ENCODE measurements around the gene SPOCK1.
"Not testable (repeated sequence)": the region's sequence is repeated elsewhere in the genome, so short reads cannot be mapped to it uniquely, and the experiment has no call there.

The SPOCK1 gene

DNA sequence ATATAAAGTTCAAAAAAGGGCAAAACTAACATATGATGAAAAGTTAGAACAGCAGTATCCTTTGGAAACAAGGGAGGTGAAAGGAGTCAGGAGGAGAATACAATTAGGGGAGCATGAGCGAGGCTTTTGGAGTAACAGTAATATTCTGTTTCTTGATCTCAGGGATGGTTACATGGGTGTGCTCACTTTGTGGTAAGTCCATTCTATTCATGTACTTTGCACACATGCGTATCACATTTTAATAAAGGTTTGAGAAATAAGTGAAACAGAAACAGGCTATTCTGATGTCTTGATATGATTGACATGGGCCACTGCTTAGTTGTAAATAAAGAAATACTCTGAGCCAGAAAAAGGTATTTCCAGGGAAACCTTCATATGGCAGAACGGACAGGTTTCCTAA is 208.8 kb downstream of the SPOCK1 start:
- no peak for DNase-seq

DNA sequence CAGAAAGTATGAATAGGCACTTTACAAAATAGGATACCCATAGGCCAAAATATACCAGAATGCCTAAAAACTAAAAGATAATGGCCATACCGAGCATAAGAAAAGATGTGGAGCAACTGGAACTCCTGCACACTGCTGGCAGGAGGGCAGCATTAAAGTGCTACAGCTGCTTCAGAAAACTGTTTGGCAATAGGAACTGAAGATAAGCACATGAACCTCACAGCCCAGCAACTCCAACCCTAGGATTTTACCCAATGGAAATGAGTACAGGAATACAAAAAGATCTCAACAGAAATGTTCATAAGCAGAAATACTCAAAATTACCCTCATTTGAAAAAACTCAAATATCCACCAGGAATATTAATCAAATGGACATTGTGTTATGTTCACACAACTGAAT is 209.3 kb downstream of the SPOCK1 start:
- DNase-seq: no peak

DNA sequence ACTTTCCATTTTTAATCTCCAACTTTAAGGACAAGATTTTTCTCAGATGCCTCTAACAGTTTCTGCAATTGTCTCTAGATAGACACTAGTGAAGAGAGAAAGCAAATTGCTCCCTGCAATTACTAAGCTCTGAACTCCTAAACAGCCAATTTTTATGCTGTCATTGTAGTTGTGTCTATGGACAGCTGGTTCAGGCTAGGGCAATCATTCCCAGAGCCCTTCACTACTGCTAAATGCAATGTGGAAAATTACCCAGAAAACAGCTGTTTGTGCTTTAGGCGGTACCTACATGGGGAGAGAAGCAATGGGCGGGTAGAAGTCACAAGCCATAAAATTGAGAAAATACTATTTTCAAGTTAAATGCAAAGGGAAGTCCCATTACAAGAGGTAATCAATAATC is 211.6 kb downstream of the SPOCK1 start:
- no peak for DNase-seq

DNA sequence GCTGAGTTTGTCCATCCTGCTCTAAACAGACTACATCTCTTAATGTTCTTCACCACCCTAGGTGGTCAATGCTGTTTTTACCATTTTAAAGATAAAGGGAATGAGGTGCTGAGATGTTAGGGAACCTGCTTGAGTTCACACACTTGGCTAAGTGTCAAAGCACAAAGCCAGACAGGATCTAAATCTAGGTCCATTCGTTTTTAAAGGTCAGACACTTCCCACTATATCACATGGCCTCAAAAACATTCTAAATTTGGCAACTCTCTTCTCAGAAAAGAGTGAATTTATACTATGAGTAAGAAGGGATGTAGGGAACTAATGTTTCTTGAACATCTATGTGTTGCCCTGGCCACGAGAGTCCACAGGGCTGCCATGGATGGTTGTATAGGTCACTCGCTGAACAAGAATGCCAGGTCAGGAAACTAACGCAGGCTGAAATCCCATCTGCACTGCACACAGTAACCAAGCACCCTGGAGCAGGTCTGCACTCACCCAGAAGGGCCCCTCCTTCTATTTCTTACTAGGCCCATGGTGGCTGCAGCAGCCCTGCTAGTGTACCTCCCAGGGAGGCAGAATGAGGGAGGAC is 213.0 kb downstream of the SPOCK1 start:
- DNase-seq: no peak

DNA sequence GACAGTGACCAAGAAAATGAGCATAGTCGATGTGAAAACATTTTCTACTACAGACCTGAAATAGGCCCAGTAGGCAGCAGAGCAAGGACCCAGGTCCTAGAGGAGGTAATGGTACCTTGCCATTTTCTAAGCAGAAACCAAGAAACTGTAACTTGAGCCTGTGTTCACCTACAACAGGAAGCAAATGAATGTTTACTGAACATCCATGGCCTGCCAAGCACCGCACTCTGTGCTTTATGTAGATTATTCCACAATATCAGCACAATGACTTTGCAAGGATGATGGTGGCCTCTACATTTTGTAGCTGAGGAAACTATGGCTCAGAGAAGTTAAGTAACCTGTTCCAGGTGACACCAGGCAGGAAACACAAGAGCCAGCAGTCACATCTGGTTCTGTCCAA is 215.3 kb downstream of the SPOCK1 start:
- no peak for DNase-seq

DNA sequence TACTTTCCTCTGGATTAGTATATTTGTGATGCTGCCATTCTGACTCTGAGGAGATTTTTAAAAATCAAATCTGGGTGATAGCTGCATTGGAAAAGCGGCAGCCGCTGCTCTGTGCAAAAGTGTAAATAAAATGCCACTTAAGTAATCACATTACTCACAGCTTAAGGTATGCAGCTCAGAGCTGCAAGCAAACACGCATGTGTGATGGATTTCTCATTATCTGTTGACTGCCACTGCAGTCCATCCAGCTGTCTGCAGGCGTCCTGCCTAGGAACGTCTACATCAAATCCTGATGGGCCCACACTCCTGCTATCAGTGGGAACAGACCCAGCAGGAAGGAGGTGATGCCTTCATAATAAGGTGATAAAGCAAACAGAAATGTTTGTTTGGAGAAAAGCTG is 216.9 kb downstream of the SPOCK1 start:
- DNase-seq: no peak

DNA sequence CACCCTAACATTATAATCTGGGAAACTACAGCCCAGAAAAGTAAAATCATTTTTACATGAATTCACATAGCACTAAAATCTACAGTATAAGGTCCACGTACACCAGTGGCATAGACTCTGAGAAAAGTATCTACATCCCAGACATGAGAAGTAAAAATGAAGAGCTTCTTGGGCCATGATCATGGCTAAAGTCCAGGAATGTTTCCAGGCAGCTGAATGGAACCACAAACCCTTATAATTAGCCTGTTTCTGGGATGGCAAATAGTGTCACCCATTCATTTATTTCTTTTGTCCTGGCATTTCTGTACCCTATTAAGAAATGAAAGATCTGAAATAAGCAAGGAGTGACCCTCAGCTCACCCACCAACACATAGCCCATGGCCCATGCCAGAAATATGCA is 217.9 kb downstream of the SPOCK1 start:
- no peak for DNase-seq

DNA sequence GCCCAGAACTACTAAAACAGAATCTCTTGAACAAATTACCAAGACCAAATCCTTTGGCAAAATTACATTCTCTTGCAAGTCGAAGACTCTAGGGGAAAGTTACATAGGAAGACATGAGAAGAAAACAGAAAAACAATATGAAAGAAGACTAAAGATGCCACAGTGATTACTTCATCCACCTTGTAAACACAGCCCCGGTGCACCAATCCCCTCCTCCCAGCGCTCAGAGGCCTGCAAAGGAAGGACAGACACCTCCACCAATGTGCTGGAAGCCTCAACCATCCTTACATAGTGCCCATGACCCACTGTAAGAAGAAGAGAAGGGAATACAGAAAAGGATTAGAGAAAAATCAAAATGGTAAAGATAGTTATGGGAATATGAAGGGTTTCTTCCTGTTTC is 218.5 kb downstream of the SPOCK1 start:
- DNase-seq: no peak

DNA sequence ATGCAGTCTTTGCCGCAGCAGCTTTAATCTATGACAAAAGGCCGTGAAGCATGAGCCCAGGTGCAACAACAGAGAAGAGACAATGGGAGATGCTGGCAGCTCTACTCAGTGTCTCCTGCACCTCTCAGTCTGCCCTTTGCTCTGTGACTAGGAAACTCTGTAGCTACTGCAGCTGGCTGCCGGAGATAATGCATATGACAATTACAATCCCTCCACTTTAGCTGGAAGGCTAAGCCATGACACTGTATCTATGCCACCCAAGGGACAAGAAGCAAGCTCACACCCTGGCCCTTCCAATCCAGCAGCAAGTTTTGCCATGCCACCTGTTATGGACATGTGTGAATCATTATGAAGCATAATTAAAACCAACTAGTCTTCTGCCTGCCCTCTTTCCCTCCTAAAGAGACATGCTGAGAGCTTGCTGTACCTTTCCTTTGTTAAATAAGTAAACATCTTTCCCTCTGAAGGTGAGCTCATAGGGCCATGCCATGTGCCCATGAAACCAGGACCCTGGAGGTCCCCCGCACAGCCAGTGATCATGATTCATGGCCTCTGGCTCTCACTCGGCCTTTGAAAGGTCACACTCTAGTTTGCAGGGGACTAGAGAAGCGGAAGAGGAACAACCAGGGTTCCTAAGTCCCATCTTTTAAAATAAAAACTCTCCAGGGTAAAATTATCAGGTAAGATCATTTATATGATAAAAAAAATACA is 219.4 kb downstream of the SPOCK1 start:
- no peak for DNase-seq

DNA sequence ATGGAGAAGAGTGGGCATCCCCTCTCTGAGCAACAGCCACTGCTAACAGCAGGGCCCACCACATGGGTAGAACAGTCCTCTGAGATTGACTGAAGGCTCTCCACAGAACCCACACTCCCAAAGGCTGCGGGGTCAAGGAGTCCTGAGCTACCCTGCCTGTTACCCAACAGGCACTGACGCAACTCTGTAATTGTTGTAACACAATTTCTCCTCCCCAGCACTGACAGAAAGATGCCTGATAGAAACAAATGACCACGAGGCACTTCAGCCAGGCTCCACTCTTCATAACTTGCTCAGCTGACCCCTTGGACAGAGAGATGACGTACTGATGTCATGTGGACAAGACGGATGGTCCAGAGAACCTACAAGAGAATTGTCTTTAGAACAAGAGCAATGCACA is 220.7 kb downstream of the SPOCK1 start:
- no peak for DNase-seq

DNA sequence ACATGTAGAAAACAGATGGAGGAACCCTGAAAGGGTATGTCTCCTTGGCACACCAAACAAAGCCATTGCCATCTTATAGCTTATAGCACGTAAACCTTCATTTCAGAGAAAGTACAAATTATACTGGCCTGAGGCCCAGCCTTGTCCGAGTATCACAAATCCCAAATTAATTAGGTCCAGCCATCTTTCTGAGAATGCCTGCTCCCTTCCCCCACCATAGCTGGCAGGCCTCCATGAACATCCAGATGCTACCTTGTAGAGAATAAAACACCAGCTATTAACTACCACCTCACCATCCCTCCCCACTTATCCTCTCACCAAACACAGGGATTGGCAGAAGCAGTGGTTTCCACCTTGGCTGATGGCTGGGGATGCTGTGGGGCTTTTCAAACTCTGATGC is 224.0 kb downstream of the SPOCK1 start:
- DNase-seq: no peak

DNA sequence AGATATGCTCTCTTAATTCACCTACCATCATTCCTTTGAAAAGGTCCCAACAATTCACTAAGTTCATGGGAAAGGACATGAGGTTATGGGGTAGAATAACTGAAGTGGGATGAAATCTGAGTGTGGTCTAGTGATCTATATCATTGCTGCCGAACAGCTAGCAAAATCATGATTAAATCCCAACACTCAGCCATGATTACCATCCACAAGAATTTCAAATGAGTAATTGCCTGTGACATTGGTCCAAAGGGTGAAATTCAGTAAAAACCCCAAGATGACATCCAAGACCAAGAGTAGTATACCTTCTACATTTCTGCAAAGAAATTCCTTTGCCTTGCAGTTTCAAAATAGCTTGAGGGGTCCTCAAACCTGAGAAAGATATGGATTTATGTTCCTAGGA is 225.6 kb downstream of the SPOCK1 start:
- DNase-seq: no peak

DNA sequence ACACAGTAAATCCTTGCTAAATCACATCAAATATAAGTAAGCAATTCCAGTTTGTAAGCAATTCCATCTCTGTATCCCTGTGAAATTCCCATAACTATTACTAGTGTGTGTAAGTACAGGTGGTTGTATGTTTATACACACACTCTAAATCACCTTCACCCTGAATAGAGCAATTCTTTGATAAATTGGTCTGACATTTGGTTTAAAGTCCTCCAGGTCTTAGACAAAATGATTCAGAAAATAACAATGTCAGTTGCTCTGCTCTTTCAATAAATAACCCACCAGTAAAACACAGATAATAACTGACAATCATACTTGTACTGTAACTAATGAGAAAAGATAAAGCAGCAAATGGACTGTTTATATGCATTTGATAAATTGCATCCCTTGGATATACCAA is 226.3 kb downstream of the SPOCK1 start:
- no peak for DNase-seq

DNA sequence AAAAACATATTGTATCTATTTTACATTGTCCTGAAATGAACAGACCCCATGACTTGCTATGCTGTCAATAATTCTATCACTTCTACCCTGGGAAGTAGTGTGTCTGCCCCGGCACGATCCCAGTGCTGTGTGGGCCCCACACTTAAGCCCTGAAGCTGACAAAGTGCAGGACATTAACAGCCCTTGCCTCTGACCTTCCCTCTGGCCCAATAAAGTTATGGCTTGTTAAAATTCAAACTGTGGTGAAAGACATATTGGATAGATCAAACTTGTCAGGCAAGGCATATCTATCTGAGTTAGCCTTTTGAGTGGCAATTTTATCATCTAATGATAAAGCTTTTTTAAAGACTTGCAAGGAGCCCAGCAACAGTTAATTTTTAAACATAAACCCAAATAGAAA is 229.2 kb downstream of the SPOCK1 start:
- no peak for DNase-seq

DNA sequence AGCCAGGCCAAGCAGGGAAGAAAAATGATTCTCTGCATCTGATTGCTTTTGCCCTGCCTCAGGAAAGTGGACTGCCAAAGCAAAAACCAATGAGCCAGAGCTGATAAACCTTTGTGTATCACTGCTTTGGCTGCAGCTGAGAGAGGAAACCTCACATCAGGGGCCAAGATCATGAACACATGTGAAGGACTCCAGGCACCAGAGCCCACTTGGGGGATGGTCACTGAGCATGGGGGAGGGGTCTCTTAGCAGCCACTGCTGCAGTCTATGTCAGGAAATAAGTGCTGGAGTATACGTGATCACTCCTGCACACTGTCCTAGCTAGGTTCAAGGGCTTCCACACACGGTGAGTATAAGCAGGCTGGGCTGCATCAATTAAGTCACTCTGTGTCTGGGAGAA is 229.9 kb downstream of the SPOCK1 start:
- DNase-seq: no peak

DNA sequence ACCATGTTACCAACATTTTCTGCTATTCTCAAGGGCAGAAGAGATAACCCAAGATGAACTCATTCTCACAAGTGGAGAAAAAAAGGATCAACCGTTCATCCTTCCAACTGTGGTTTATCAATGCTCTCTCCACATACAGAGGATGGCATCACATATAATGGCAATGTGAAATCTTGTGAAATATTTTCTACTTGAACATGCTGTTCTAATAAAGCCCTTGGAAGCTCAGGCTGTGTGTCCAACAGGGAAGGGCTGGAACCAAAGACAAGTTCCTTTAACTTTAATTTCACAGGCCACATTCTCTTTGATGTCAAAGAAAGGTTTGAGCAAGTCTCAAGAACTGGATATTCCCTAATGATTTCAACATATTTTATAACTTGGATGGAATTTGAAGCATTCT is 230.5 kb downstream of the SPOCK1 start:
- DNase-seq: no peak

DNA sequence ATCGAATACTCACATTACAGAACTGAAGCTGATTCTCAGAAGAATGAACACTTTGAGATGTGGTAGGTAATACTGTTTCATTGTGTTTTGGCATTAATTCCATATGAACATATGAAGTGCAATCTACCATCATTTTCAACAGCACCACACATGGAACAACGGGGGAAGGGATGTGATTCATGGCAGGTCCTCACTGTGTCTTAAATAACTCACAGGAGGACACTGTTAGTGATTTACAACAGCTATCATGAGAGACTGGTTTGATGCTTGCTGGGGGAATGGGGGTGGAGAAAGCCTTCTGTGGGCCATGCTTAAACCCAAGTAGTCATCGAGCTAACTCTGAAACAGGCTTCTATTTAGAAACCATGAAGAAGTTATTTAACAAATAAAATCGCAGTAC is 232.9 kb downstream of the SPOCK1 start:
- DNase-seq: no peak

DNA sequence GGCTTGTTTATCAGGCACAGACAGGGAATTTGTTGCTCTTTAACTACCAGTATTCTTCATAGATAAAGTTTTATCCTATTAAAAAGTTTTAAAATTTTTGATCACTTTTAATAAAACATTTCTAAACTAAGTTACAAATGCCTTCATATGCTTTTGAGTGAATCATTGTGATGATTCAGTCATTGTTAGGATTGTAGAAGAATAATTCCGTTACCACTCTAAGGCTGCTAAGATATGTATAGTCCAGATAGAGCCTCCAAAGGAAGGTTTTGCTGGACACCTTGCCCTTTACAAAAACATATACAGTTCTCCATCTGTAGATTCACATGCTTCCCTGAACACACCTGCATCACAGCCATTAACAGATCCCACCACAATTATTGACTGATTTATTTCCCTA is 233.7 kb downstream of the SPOCK1 start:
- DNase-seq: no peak

DNA sequence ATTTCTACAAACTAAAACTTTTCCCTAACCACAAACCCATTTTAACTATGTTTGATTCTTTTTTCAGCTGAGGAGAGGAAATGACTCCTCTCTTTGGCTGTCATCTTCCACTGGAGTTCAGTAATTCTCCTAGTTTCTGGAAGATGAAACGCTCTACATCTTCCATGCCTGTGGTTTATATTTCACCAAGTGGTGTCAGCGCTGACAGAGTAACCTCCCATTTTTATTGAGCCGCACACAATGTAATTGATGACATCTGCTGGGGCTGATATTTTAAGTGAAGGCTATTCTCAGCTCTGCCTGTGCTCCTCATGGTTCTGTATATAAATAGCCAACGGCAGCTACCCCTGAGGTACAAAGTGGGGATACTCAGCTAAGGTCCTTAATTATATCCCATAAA is 234.6 kb downstream of the SPOCK1 start:
- no peak for DNase-seq

DNA sequence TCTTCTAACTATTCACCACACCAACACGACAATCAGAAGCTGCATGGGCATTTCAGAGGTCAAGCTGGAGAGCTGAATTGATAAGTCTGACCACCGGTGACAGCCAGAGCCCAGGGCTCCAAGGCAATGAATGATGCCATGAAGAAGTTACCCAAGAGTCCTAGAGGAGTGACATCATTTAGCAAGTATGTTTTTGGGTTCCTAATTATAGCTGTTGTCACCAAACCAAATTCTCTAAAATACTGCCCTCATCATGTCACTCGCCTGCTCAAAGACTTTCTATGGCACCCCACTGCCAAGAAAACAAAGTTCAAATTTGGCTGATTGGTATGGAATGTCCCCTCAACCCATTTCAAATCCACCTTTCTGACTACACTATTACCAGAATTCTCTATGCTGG is 235.1 kb downstream of the SPOCK1 start:
- DNase-seq: no peak

DNA sequence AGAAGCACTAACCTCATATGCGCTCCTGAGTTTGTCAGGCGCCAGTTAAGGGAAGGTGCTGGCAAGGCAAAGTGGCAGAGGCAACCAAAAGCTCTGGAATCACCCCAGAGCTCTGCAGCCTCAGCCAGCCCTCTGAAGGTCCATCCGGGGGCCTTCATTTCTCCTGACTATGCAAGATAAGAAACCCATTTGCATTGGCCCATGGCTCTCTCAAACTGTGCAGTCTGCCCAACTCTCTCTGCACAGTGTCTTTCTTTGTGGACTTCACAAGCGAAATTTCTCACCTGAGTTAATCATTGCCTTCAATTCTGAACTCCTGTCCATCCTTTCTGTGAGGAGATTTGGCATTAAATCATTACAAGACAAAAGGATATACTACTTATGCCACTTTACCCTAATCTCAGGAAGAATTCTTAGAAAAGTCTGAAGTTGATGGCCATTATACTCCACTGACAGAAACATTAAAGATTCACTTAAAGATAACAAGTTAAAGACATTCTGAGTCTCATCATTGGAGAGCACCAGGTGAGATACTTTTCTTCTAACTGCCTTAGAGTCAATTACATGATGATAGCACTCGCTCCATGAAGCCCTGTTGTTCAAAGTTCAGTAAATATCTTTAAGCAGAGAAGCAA is 235.6 kb downstream of the SPOCK1 start:
- DNase-seq: no peak

DNA sequence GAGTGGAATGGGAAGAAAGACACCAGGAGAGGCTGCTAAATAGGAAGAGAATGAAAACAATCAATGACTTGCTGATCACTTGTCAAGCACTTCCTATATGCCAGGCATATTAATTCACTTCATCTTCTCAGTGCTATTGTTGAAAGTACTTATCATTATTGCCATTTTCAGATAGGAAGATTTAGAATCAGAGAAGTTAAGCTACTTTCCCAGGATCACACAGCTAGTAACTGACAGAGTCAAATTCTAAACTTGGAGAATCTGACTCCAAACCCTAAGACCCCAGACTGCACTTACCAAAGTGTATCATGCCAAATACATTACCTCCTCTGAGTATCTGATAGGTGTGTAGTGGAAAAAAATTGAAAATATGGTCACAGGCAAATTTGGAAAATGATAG is 236.3 kb downstream of the SPOCK1 start:
- DNase-seq: no peak

DNA sequence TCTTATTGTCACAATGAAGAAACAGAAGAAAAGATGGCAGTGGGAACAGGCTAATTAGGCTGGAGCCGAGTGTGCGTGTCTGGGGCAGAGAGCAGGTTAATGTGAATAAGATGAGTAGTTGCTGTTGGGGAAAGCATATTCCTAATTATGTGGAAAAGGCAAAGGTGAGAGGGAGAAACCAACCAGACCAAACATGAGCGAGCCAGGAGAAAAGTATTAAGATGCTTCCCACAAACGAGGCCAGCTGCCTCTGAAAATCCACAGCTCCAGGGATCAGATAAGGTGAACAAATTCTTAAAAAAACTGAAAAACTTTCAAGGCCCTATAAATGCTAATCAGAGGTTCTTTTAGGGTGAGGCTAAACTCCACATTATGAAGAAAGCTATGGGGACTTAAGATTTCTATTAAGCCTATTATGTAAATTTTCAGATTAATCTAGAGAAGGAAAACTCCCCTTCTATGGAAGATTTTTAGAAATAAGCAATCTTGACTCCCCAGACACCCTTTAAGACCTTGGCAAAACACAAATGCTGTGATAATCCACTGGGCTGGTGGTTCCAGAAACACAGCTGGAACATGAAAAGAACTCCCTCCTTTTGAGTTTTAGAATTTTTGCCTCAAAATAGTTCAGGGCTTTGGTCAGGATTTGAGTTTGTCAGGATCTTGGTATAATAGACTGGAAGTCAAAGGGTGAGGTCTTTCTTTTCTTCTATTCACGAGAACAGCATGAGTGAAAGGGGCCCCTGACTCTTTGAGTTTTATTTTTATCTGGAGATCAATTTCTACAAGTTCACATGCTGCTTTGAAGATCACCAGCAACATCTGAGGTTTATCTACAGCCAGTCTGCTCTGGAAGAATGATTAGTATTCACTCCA is 238.1 kb downstream of the SPOCK1 start:
- no peak for DNase-seq

DNA sequence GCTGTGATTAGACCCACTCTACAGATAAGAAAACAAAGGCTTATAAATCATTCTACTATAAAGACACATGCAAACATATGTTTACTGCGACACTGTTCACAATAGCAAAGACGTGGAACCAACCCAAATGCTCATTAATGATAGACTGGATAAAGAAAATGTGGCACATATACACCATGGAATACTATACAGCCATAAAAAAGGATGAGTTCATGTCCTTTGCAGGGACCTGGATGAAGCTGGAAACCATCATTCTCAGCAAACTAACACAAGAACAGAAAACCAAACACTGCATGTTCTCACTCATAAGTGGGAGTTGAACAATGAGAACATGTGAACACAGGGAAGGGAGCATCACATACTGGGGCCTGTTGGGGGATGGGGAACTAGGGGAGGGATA is 240.0 kb downstream of the SPOCK1 start:
- not testable (repeated sequence) for DNase-seq
